ENCODE data around the gene UGT1A7. TPM values are rescaled to one million over a fixed set of nuclear protein-coding genes. Genes with fewer than 3 reads are reported as not detected.

UGT1A7 gene
- total RNA-seq, 4 donors from 2014 or later = not detected

DNA sequence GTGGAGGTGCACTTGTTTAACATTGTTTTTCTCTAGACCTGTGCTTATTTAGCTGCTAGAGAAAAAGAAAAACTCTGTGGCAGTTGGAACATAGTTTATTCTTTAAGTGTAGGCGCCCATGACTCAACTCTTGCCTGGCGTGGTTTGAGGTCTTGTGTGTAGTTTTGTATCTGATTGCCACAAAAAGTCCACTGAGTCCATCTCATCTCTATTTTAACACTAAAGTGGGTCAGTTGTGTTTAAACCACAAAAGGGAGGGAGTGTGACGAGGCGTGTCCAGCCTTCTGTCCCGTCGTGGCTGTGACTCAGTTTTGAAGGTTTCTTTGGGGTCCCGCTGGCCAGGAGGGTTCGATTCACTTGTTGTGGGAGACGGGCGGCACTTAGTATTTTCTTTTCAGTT is 25.3 kb upstream of the UGT1A7 start:
- TF ChIP-seq CTCF (IDR thresholded peaks at IDR 0.05 in 4 of 5, conservative IDR thresholded peaks at IDR 0.05 in 1 of 5) (no peak), POLR2A (IDR thresholded peaks at IDR 0.05) (no peak)
- in situ Hi-C loops (cut with MboI; ENCODE audit: low sequenced_read_pairs in 4 of 4) (no loop called here), intact Hi-C loops (cut with DNase I; ENCODE audit: low total_unique reads) (no loop called here)
- H3K4me1 ChIP-seq = no peaks in the 10 kb centered on the region
- no peak for DNase-seq
- H3K9me3 ChIP-seq = no peaks in the 10 kb centered on the region
- ATAC-seq = no peak
- H3K27me3 ChIP-seq = no peaks in the 10 kb centered on the region
- no peak overlapping the region for H3K4me3 ChIP-seq
- H3K36me3 ChIP-seq = no peaks in the 10 kb centered on the region
- no peak overlapping the region for H3K27ac ChIP-seq

GRCh38 chr2:233658610-233659009 is 23.1 kb upstream of the UGT1A7 start:
- Histone ChIP-seq H3K4me1 (no peaks in the 10 kb centered on the region), H3K9me3 (no peaks in the 10 kb centered on the region), H3K27me3 (no peaks in the 10 kb centered on the region), H3K27ac (no peak overlapping the region), H3K36me3 (no peaks in the 10 kb centered on the region), H3K4me3 (no peak overlapping the region)
- TF ChIP-seq CTCF (IDR thresholded peaks at IDR 0.05 in 4 of 5, conservative IDR thresholded peaks at IDR 0.05 in 1 of 5) (no peak), POLR2A (IDR thresholded peaks at IDR 0.05) (no peak)
- no peak for ATAC-seq
- in situ Hi-C loops (cut with MboI; ENCODE audit: low sequenced_read_pairs in 4 of 4) (no loop called here), intact Hi-C loops (cut with DNase I; ENCODE audit: low total_unique reads) (no loop called here)
- DNase-seq = no peak

- in situ Hi-C loops (cut with MboI; ENCODE audit: low sequenced_read_pairs in 4 of 4) (no loop called here), intact Hi-C loops (cut with DNase I; ENCODE audit: low total_unique reads) (no loop called here)
These were observed 17.8 kb upstream of the UGT1A7 start for GRCh38 chr2:233663911-233664310.

GRCh38 chr2:233668605-233669260 is 13.0 kb upstream of the UGT1A7 start:
- in situ Hi-C loops (cut with MboI; ENCODE audit: low sequenced_read_pairs in 4 of 4) = no loop called here
- H3K27ac ChIP-seq = no peak overlapping the region

More at GRCh38 chr2:233663911-233664310, 17.8 kb upstream of the UGT1A7 start:
- DNase-seq = no peak
- TF ChIP-seq CTCF (IDR thresholded peaks at IDR 0.05 in 4 of 5, conservative IDR thresholded peaks at IDR 0.05 in 1 of 5) (no peak), POLR2A (IDR thresholded peaks at IDR 0.05) (no peak)
- no peak for ATAC-seq
- Histone ChIP-seq H3K27me3 (no peaks in the 10 kb centered on the region), H3K9me3 (no peaks in the 10 kb centered on the region), H3K27ac (no peak overlapping the region), H3K36me3 (no peaks in the 10 kb centered on the region), H3K4me3 (no peak overlapping the region), H3K4me1 (no peaks in the 10 kb centered on the region)

More at GRCh38 chr2:233668605-233669260, 13.0 kb upstream of the UGT1A7 start:
- Histone ChIP-seq H3K4me3 (no peak overlapping the region), H3K9me3 (no peaks in the 10 kb centered on the region), H3K27me3 (no peaks in the 10 kb centered on the region), H3K4me1 (no peaks in the 10 kb centered on the region), H3K36me3 (no peaks in the 10 kb centered on the region)
- intact Hi-C loops (cut with DNase I; ENCODE audit: low total_unique reads) = no loop called here
- TF ChIP-seq POLR2A (IDR thresholded peaks at IDR 0.05) (no peak), CTCF (IDR thresholded peaks at IDR 0.05 in 4 of 5, conservative IDR thresholded peaks at IDR 0.05 in 1 of 5) (no peak)
- ATAC-seq (no peak), DNase-seq (no peak)
